ENCODE data around the gene SF1. TPM values are rescaled to one million over a fixed set of nuclear protein-coding genes. Genes with fewer than 3 reads are reported as not detected.

SF1 gene
- total and polyA plus RNA-seq, 2 donors (not counting 3 experiments of a cell fraction or from before 2014, with no cell fraction given), result 95.0 to 342 TPM

DNA sequence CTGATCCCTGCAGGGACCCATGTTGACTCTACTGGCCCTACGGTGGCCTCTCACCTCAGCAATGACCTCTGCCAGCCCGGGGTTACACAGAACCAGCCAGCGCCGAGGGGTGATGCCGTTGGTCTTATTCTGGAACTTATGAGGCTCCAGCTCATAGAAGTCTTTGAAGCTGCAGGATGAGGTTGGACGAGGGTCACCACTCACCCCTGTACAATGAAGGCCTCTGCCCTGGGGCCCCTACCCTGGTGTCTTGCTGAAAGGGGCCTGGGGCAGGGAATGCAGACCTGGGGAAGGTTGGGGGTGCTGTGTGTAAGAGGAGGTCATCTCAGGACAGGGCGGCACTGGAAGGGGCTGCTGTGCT lies 25.3 kb downstream of the SF1 start:
- no TSS peak for BruUV-seq (replicated peaks)
- Histone ChIP-seq H3K36me3 (ENCODE audit: control insufficient read depth in 2 of 2, extremely low read depth in 1 of 2, insufficient read depth in 2 of 2, low read length in 2 of 2) (no peaks in the 10 kb centered on the region), H3K79me2 (ENCODE audit: control insufficient read depth, insufficient read depth, low read length) (no peaks in the 10 kb centered on the region), H3K4me3 (replicated peaks in 1 of 3; ENCODE audit: insufficient read depth in 1 of 3, low read depth in 1 of 3, low read length in 3 of 3) (no peak overlapping the region), H3K9me1 (replicated peaks; ENCODE audit: control insufficient read depth, extremely low read depth, insufficient read depth, low read length) (no peaks in the 10 kb centered on the region), H3K9ac (replicated peaks; ENCODE audit: extremely low read depth, insufficient read depth, low read length) (no peak overlapping the region), H3K4me2 (ENCODE audit: insufficient read depth, low read length) (no peak overlapping the region), H3K9me3 (replicated peaks; ENCODE audit: control insufficient read depth, insufficient read depth, low read length) (no peaks in the 10 kb centered on the region), H4K20me1 (replicated peaks; ENCODE audit: control insufficient read depth, extremely low read depth, insufficient read depth, low read length) (no peaks in the 10 kb centered on the region), H3K27me3 (ENCODE audit: control insufficient read depth in 2 of 2, insufficient read depth in 2 of 2, low read length in 2 of 2) (no peaks in the 10 kb centered on the region), H3K27ac (ENCODE audit: insufficient read depth, low read depth, low read length) (no peak overlapping the region), H3K4me1 (ENCODE audit: control insufficient read depth, extremely low read depth, insufficient read depth, low read length) (no peaks in the 10 kb centered on the region), H2AFZ (ENCODE audit: low read depth, low read length) (no peak overlapping the region)
- dilution Hi-C loops (cut with MboI; ENCODE audit: extremely low pct_ligation_motif_present, low sequenced_read_pairs) (no loop called here), intact Hi-C loops (cut with micrococcal nuclease) (no loop called here)
- FAIRE-seq, result no peak
- ChIA-PET POLR2A (no interaction called here), CTCF (interaction anchor here (0.7 to 1.6 kb wide), 2 partner anchors 10 to 21 kb away, joined by 4 read pairs; no protein-coding TSS in a partner anchor)
- TF ChIP-seq EZH2 (IDR thresholded peaks at IDR 0.05; ENCODE audit: borderline replicate concordance, low read depth, low read length, severe bottlenecking) (no peak), JUN (IDR thresholded peaks at IDR 0.05; ENCODE audit: borderline replicate concordance, insufficient read depth, insufficient read length, low read depth) (no peak), MYC (IDR thresholded peaks at IDR 0.05; ENCODE audit: low read depth, low read length) (no peak), POLR2A (IDR thresholded peaks at IDR 0.05; ENCODE audit: low read depth, low read length) (no peak), GATA2 (IDR thresholded peaks at IDR 0.05; ENCODE audit: insufficient read depth, insufficient read length, low read depth, low read length) (no peak), FOS (IDR thresholded peaks at IDR 0.05; ENCODE audit: borderline replicate concordance, insufficient read depth, low read length) (no peak), POLR2AphosphoS5 (IDR thresholded peaks at IDR 0.05; ENCODE audit: insufficient read depth, low read depth, low read length) (no peak)
- TF ChIP-seq, protein P1, sequence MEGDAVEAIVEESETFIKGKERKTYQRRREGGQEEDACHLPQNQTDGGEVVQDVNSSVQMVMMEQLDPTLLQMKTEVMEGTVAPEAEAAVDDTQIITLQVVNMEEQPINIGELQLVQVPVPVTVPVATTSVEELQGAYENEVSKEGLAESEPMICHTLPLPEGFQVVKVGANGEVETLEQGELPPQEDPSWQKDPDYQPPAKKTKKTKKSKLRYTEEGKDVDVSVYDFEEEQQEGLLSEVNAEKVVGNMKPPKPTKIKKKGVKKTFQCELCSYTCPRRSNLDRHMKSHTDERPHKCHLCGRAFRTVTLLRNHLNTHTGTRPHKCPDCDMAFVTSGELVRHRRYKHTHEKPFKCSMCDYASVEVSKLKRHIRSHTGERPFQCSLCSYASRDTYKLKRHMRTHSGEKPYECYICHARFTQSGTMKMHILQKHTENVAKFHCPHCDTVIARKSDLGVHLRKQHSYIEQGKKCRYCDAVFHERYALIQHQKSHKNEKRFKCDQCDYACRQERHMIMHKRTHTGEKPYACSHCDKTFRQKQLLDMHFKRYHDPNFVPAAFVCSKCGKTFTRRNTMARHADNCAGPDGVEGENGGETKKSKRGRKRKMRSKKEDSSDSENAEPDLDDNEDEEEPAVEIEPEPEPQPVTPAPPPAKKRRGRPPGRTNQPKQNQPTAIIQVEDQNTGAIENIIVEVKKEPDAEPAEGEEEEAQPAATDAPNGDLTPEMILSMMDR (IDR thresholded peaks at IDR 0.05; ENCODE audit: extremely low read depth in 1 of 2, insufficient read depth in 1 of 2, low read depth in 1 of 2, low read length in 2 of 2), result no peak
- TF ChIP-seq, protein P2, sequence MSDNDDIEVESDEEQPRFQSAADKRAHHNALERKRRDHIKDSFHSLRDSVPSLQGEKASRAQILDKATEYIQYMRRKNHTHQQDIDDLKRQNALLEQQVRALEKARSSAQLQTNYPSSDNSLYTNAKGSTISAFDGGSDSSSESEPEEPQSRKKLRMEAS (IDR thresholded peaks at IDR 0.05; ENCODE audit: insufficient read depth, insufficient read length), result no peak
- DNase-seq (ENCODE audit: low read depth, low spot score), result no peak

All from endothelial cell of umbilical vein (primary cell).